H1 (cell line): ENCODE measurements around the gene DICER1. TPM values are rescaled to one million over a fixed set of nuclear protein-coding genes. Genes with fewer than 3 reads are reported as not detected.

Source experiments
- CTCF ChIA-PET: fragments of 300-600 bp; sonication (Branson Sonifier 250); formaldehyde crosslinking; loops from one replicate; lab custom pipeline; 2021; ENCODE audit not compliant: partially characterized antibody; lab: Charles Lee
- POLR2A ChIA-PET: fragments of 300-600 bp; sonication (Branson Sonifier 250); formaldehyde crosslinking; loops from one replicate; lab custom pipeline; 2021; ENCODE audit warnings: inconsistent platforms; ENCODE audit not compliant: partially characterized antibody; lab: Charles Lee
- DNase-seq, 2 experiments: peaks; one replicate each; pipeline versions ENCODE4 v3.0.0 to v3.0.0-alpha.2; 2010 to 2022; ENCODE audit warnings: low spot score in 2 of 2, low read depth in 1 of 2, mixed read lengths in 1 of 2
- FAIRE-seq: peaks from 2 replicates; lab custom pipeline; 2011; peaks lifted over from hg19 to GRCh38; lab: Jason Lieb, UNC
- H2AFZ ChIP-seq: 2 replicates; pipeline ENCODE4 v1.8.1; 2012; ENCODE audit warnings: low read length, inconsistent platforms
- H2AK5ac ChIP-seq: 2 replicates; pipeline ENCODE4 v1.6.1; 2013; ENCODE audit warnings: low read depth, low read length
- H2BK120ac ChIP-seq: replicated peaks from 2 replicates; pipeline ENCODE3; 2013; ENCODE audit warnings: low read depth, low read length, inconsistent platforms
- H2BK12ac ChIP-seq: 2 replicates; pipeline ENCODE4 v1.6.1; 2013; ENCODE audit warnings: low read depth, low read length
- H2BK15ac ChIP-seq: 2 replicates; pipeline ENCODE4 v1.6.1; 2013; ENCODE audit warnings: low read length
- H2BK20ac ChIP-seq: 2 replicates; pipeline ENCODE4 v1.6.1; 2013; ENCODE audit warnings: low read length
- H2BK5ac ChIP-seq: 2 replicates; pipeline ENCODE4 v1.6.1; 2013; ENCODE audit warnings: low read depth, low read length
- H3K14ac ChIP-seq: 2 replicates; pipeline ENCODE4 v1.6.1; 2013; ENCODE audit warnings: inconsistent platforms; ENCODE audit not compliant: insufficient read length
- H3K18ac ChIP-seq: 2 replicates; pipeline ENCODE4 v1.6.1; 2013; ENCODE audit warnings: low read length; ENCODE audit errors: extremely low read depth
- H3K23ac ChIP-seq: 2 replicates; pipeline ENCODE4 v1.6.1; 2013; ENCODE audit warnings: inconsistent platforms; ENCODE audit not compliant: insufficient read length
- H3K23me2 ChIP-seq: 2 replicates; pipeline ENCODE4 v1.6.1; 2013; ENCODE audit warnings: low read depth, low read length
- H3K27ac ChIP-seq: 2 replicates; pipeline ENCODE4 v1.6.1; 2011; ENCODE audit warnings: low read depth, low read length, inconsistent platforms
- H3K27me3 ChIP-seq, 4 experiments: replicated peaks in 1 of 4; 1 replicate in 1 of 4; 2 replicates in 3 of 4; pipeline versions ENCODE4 v1.6.1 to v1.8.1; 2011 to 2013; ENCODE audit warnings: low read length in 3 of 4, mild to moderate bottlenecking in 3 of 4, inconsistent platforms in 2 of 4, mixed read lengths in 2 of 4, moderate library complexity in 1 of 4; ENCODE audit not compliant: control insufficient read depth in 3 of 4, insufficient read depth in 3 of 4; ENCODE audit errors: extremely low read depth in 1 of 4
- H3K36me3 ChIP-seq, 4 experiments: 2 replicates each; pipeline versions ENCODE4 v1.6.1 to v1.8.1; 2011 to 2013; ENCODE audit warnings: mild to moderate bottlenecking in 4 of 4, low read length in 3 of 4, moderate library complexity in 2 of 4, control low read depth in 1 of 4, inconsistent platforms in 1 of 4; ENCODE audit not compliant: insufficient read depth in 4 of 4, control insufficient read depth in 2 of 4
- H3K4ac ChIP-seq: replicated peaks from 2 replicates; pipeline ENCODE3; 2013; ENCODE audit warnings: low read length, low read depth, mixed read lengths, inconsistent platforms; ENCODE audit not compliant: insufficient read length
- H3K4me1 ChIP-seq, 4 experiments: replicated peaks in 1 of 4; 1 replicate in 1 of 4; 2 replicates in 3 of 4; pipeline versions ENCODE4 v1.6.1 to v1.8.1; 2011 to 2013; ENCODE audit warnings: low read length in 3 of 4, inconsistent platforms in 2 of 4, mixed read lengths in 1 of 4; ENCODE audit not compliant: insufficient read depth in 4 of 4, control insufficient read depth in 3 of 4
- H3K4me2 ChIP-seq, 2 experiments: 2 replicates each; pipeline versions ENCODE4 v1.6.1 to v1.8.1; 2011 to 2013; ENCODE audit warnings: low read depth in 2 of 2, low read length in 2 of 2, control low read depth in 1 of 2, inconsistent platforms in 1 of 2, mild to moderate bottlenecking in 1 of 2; ENCODE audit not compliant: insufficient read depth in 1 of 2
- H3K4me3 ChIP-seq, 4 experiments: fragments of 200-600, 300-600 bp in 1 of 4; sonication (generic), shearing (Covaris generic), sonication (Bioruptor Twin) in 1 of 4; 2 replicates each; pipeline versions ENCODE4 v1.5.1 to v1.8.1; 2011 to 2016; ENCODE audit warnings: low read length in 4 of 4, low read depth in 3 of 4, control low read depth in 2 of 4, inconsistent platforms in 2 of 4, mild to moderate bottlenecking in 2 of 4, mixed read lengths in 1 of 4, moderate library complexity in 1 of 4; ENCODE audit not compliant: insufficient read depth in 2 of 4; ENCODE audit errors: extremely low read depth in 1 of 4
- H3K56ac ChIP-seq: replicated peaks from 2 replicates; pipeline ENCODE3; 2013; ENCODE audit warnings: low read depth, mild to moderate bottlenecking, mixed read lengths, low read length, inconsistent platforms; ENCODE audit not compliant: insufficient read length
- H3K79me1 ChIP-seq: 2 replicates; pipeline ENCODE4 v1.6.1; 2013; ENCODE audit warnings: low read depth, low read length, control low read depth
- H3K79me2 ChIP-seq, 2 experiments: 2 replicates each; pipeline versions ENCODE4 v1.6.1 to v1.8.1; 2012 to 2013; ENCODE audit warnings: low read length in 2 of 2, mild to moderate bottlenecking in 2 of 2, inconsistent platforms in 1 of 2; ENCODE audit not compliant: insufficient read depth in 2 of 2, control insufficient read depth in 1 of 2
- H3K9ac ChIP-seq, 4 experiments: replicated peaks in 1 of 4; 1 replicate in 1 of 4; 2 replicates in 3 of 4; pipeline versions ENCODE4 v1.6.1 to v1.8.1; 2011 to 2013; ENCODE audit warnings: low read depth in 3 of 4, low read length in 3 of 4, control low read depth in 2 of 4, mild to moderate bottlenecking in 2 of 4, moderate library complexity in 2 of 4, inconsistent platforms in 1 of 4; ENCODE audit errors: extremely low read depth in 1 of 4
- H3K9me3 ChIP-seq, 2 experiments: 2 replicates each; pipeline versions ENCODE4 v1.6.1 to v1.8.1; 2012 to 2013; ENCODE audit warnings: mild to moderate bottlenecking in 2 of 2, moderate library complexity in 2 of 2, control low read depth in 1 of 2, inconsistent platforms in 1 of 2, low read depth in 1 of 2, low read length in 1 of 2, mixed read lengths in 1 of 2; ENCODE audit not compliant: insufficient read depth in 2 of 2
- H4K20me1 ChIP-seq, 2 experiments: replicated peaks in 1 of 2; 2 replicates each; pipeline versions ENCODE3 to v1.8.1; 2011 to 2013; ENCODE audit warnings: inconsistent platforms in 2 of 2, low read length in 2 of 2, mild to moderate bottlenecking in 1 of 2; ENCODE audit not compliant: insufficient read depth in 2 of 2, control insufficient read depth in 1 of 2
- H4K5ac ChIP-seq: 2 replicates; pipeline ENCODE4 v1.6.1; 2013; ENCODE audit warnings: low read length, low read depth, mixed read lengths, inconsistent platforms; ENCODE audit not compliant: insufficient read length
- H4K8ac ChIP-seq: 2 replicates; pipeline ENCODE4 v1.8.0; 2013; ENCODE audit warnings: mild to moderate bottlenecking, moderate library complexity, low read length, inconsistent platforms; ENCODE audit not compliant: insufficient read depth; ENCODE audit errors: extremely low read depth
- H4K91ac ChIP-seq: replicated peaks from 2 replicates; pipeline ENCODE3; 2013; ENCODE audit warnings: low read length, mixed read lengths, inconsistent platforms; ENCODE audit not compliant: insufficient read length
- CBX8 ChIP-seq: fragments of 300-800, 300-1000 bp; sonication (generic); IDR thresholded peaks from 2 replicates; pipeline ENCODE4 v1.7.1; 2016; ENCODE audit warnings: low read depth, low read length, borderline replicate concordance
- CHD2 ChIP-seq: IDR thresholded peaks from 2 replicates; pipeline ENCODE4 v1.6.1; 2012; ENCODE audit warnings: low read length, improper control_type of control experiment
- FOSL1 ChIP-seq: IDR thresholded peaks from 2 replicates; pipeline ENCODE4 v1.6.1; 2011; ENCODE audit warnings: mild to moderate bottlenecking, low read depth, low read length, moderate library complexity; ENCODE audit not compliant: insufficient read depth
- HDAC2 ChIP-seq, 2 experiments: fragments of 300-600 bp in 1 of 2; sonication (generic) in 1 of 2; IDR thresholded peaks; 2 replicates each; pipeline ENCODE4 v1.6.1; 2011 to 2012; ENCODE audit warnings: low read depth in 2 of 2, low read length in 2 of 2, mild to moderate bottlenecking in 2 of 2, moderate library complexity in 2 of 2, borderline replicate concordance in 1 of 2, inconsistent platforms in 1 of 2
- SUZ12 ChIP-seq: fragments of 200-600 bp; sonication (generic); IDR thresholded peaks from 2 replicates; pipeline ENCODE4 v1.6.1; 2012; ENCODE audit warnings: mild to moderate bottlenecking, inconsistent platforms, low read length, moderate library complexity, mixed read lengths
- TAF7 ChIP-seq: optimal IDR thresholded peaks from 2 replicates; pipeline ENCODE3; 2011; ENCODE audit warnings: low read depth, mild to moderate bottlenecking, inconsistent platforms, low read length, moderate library complexity, borderline replicate concordance
- YY1 ChIP-seq: IDR thresholded peaks from 2 replicates; pipeline ENCODE4 v1.6.1; 2011; ENCODE audit warnings: low read depth, mild to moderate bottlenecking, low read length
- WGBS, 2 experiments: shearing (Covaris generic) in 1 of 2; methylation state at CpG; one replicate each; pipeline versions ENCODE4 v1.1.6 to v1.1.7; 2013 to 2015; ENCODE audit warnings: low lambda C conversion rate in 2 of 2, mixed read lengths in 2 of 2, inconsistent platforms in 1 of 2, low coverage in 1 of 2, missing lambda C conversion rate in 1 of 2; ENCODE audit not compliant: insufficient replicate concordance in 2 of 2, insufficient coverage in 1 of 2, insufficient read length in 1 of 2; ENCODE audit errors: extremely low coverage in 1 of 2, missing lambda C conversion rate in 1 of 2; 5-methylcytosine and 5-hydroxymethylcytosine counted together
- polyA plus RNA-seq, 7 experiments: library from polyadenylated mRNA; depleted of rRNA in 3 of 7; stranded (reverse) in 5 of 7; unstranded in 2 of 7; fragments of >200 nt in 5 of 7; fragments of 200-250 nt in 2 of 7; gene quantifications; 1 replicate in 5 of 7; 2 replicates in 1 of 7; 4 replicates in 1 of 7; pipeline versions ENCODE4 v1.2.1 to v1.2.3, GENCODE V29; 2011 to 2013; ENCODE audit warnings: missing spikeins in 2 of 7, mixed read lengths in 2 of 7
- total RNA-seq: library from RNA; stranded (reverse); fragmentation: NEBNext Ultra II Directional; extraction: Animal tissue kit (Norgen Biotek cat#: 25700); gene quantifications from 2 replicates; pipeline ENCODE4 v1.2.1, GENCODE V29; 2021

The DICER1 gene
- total and polyA plus RNA-seq, 2 of the 8 experiments (the other 6 are each of a cell fraction or from before 2014, with no cell fraction given): 11.9 to 61.8 TPM

- Histone ChIP-seq H2BK12ac (no peak overlapping the region), H3K9me3 (no peaks in the 10 kb centered on the region), H2AK5ac (no peak overlapping the region), H3K27ac (no peak overlapping the region), H4K91ac (no peak overlapping the region), H3K79me2 (no peaks in the 10 kb centered on the region), H3K4me1 (peaks cover 0 to 2% (median under 1%) of the 10 kb centered on the region in 4 experiments; a peak in 3 of 7 replicates), H2BK20ac (no peak overlapping the region), H2AFZ (no peak overlapping the region), H3K4me3 (no peak overlapping the region), H3K18ac (no peak overlapping the region), H3K9ac (no peak overlapping the region), H4K8ac (no peak overlapping the region), H2BK5ac (no peak overlapping the region), H3K23me2 (no peaks in the 10 kb centered on the region), H3K4ac (no peak overlapping the region), H3K14ac (no peak overlapping the region), H4K20me1 (no peaks in the 10 kb centered on the region), H3K27me3 (no peaks in the 10 kb centered on the region), H3K36me3 (no peaks in the 10 kb centered on the region), H3K23ac (no peak overlapping the region), H3K79me1 (no peaks in the 10 kb centered on the region), H2BK120ac (no peak overlapping the region), H2BK15ac (no peak overlapping the region), H4K5ac (no peak overlapping the region), H3K56ac (no peak overlapping the region), H3K4me2 (no peak overlapping the region)
- POLR2A ChIA-PET: no interaction called here
- DNase-seq (no peak), FAIRE-seq (no peak)
- 93% methylated on average over 6 of the region's 6 CpGs; no CpG with 5 or more reads in 1 of the 2 experiments for WGBS, 2 experiments
- CTCF ChIA-PET: no interaction called here
- TF ChIP-seq CHD2 (no peak), SUZ12 (no peak), TAF7 (no peak), FOSL1 (no peak), YY1 (no peak), CBX8 (no peak), HDAC2 (IDR thresholded peaks at IDR 0.05; ENCODE audit: borderline replicate concordance in 1 of 2, low read depth in 2 of 2, low read length in 2 of 2) (no peak)
These were observed 35.0 kb upstream of the DICER1 start for GRCh38 chr14:95192311-95192710.
